T-helper 1 cell treated with Interleukin-12 subunit alpha and Interleukin-12 subunit beta and Interleukin-4 antibody, amounts not matched to agents 30 ng/mL and 1 ng/mL, for 36 hours (primary cell): Measurements from ENCODE around the gene SYN1. TPM values are rescaled to one million over a fixed set of nuclear protein-coding genes. Genes with fewer than 3 reads are reported as not detected.

Source experiments
- intact Hi-C: fragments of 100-400 bp; cut with micrococcal nuclease; formaldehyde crosslinking; loops from one replicate; pipeline ENCODE4 v1.15.1; 2024
- total RNA-seq: library from RNA; stranded (reverse); gene quantifications from 2 replicates; pipeline ENCODE4 v1.2.3, GENCODE V29; 2022

Gene SYN1
- total RNA-seq, 1 donor from 2014 or later = 0.17 TPM

- intact Hi-C loops = no loop called here
These were observed 78.7 kb downstream of the SYN1 start for GRCh38 chrX:47540754-47541538.

GRCh38 chrX:47539860-47540259 is 79.8 kb downstream of the SYN1 start:
- intact Hi-C loops = no loop called here

DNA sequence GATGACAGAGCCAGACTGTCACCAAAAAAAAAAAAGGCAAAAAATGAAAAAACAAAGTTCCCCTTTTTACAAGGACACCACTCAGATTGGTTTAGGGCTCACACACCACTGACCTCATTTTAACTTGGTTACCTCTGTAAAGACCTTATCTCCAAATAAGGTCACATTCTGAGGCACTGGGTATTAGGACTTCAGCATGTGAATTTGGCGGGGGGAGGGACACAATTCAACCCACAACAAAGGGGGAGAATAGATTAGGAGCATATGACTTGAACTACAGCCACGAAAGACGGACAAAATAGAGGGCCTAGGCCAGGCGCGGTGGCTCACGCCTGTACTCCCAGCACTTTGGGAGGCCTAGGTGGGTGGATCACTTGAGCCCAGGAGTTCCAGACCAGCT is 89.6 kb downstream of the SYN1 start:
- intact Hi-C loops = no loop called here

GRCh38 chrX:47529548-47529947 is 90.1 kb downstream of the SYN1 start:
- intact Hi-C loops = no loop called here

DNA sequence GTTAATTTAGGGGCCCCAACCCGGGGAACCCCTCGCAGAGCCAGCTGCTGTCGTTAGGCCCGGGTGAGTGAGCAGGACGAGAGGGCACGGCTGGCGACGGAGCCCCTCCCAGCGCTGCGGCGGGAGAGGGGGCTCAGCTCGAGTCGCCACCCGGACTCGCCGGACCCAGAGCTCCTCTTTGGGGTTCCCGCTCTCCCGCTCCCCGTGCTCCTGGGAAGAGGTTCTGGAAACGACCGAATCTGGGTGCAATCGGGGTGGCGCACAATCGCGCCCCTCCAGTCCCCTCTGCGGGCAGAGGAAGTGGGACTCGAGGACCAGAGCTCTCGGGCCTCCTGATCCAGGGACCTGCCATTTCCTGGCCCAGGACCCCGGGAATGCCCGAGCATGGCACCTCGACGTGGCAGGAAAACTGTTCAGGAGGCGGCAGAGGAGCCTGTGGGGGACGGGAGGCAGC is 95.9 kb downstream of the SYN1 start:
- intact Hi-C loops = loop anchor here (1.0 to 5.0 kb wide), 7 partner anchors 26 to 330 kb away; partner anchors contain the start of genes UBA1, USP11 and ZNF41

DNA sequence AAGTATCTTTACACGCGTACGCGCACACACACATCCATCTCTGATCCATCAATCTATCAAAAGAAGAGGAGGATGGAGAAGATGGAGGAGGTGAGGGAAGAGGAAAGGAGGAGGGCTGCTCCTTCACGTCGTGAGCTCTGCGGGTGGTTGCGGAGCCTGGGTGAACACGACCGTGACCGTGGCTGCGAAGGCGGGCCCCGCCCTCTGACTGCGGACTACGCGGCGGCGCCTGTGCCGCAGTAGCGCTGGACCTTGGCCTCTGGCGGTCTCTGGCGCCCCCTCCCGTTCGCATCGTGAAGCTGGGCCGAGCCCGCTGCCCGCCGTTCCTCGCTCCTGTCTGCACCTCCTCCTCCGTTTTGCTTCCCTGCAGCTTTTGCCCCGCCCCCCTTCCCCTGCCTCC is 96.4 kb downstream of the SYN1 start:
- intact Hi-C loops = loop anchor here (1.0 to 5.0 kb wide), 7 partner anchors 26 to 330 kb away; partner anchors contain the start of genes UBA1, USP11 and ZNF41

Other genes with a start within 250 kb of the SYN1 start
- 0.15 and 0.20 TPM in 2 replicates for gene ZNF157, start 249.3 kb downstream of the SYN1 start, total RNA-seq
- 10.9 and 14.5 TPM in 2 replicates for gene ZNF41, start 136.6 kb downstream of the SYN1 start, total RNA-seq
- 93.8 and 97.1 TPM in 2 replicates for gene ARAF, start 58.7 kb downstream of the SYN1 start, total RNA-seq
- 123 and 125 TPM in 2 replicates for gene TIMP1, start 37.4 kb downstream of the SYN1 start, total RNA-seq
- 25.2 and 26.9 TPM in 2 replicates for gene CFP, start 10.1 kb upstream of the SYN1 start, total RNA-seq
- 63.3 and 68.5 TPM in 2 replicates for gene ELK1, start 30.7 kb upstream of the SYN1 start, total RNA-seq
- 142 and 157 TPM in 2 replicates for gene UXT, start 39.3 kb upstream of the SYN1 start, total RNA-seq
- gene ZNF81, start 217.0 kb upstream of the SYN1 start, total RNA-seq = 9.5 and 10.4 TPM in 2 replicates